ENCODE data around the gene SMIM29.

The SMIM29 gene

DNA sequence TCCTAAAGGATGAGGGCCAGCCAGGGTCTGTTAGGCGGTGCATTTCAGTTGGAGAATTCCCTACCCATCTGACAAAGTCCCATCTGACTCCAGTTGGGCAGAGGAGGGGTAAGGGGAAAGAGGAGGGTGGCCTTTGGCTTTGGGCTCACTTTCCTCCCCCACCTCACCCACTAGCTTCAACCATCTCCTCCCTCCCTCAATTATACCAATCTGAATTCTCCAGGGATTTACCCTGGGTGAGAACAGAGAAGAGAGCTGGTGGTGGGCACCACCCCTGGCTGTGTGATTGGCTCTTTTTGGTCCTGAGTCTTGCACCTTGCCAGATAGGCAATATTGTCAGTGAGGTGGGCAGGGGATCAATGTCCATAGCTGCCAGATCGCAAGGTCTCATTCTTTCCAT lies 8.9 kb downstream of the SMIM29 start:
- no peak for DNase-seq

DNA sequence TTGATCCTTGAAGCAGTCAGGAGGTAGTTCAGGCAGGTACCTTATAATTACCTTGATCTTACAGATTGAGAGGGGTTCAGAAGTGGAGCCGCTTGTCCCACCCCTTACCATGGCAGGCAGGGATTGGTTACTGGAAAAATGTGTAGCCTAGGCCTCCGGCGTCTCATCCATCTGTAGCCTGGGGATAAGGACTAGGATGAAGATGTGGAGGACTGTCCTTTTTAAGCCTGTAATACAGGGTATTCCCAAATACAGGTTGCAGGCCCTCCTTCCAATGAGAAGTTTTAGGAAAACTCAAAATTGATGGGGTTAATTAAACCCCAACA lies 9.3 kb downstream of the SMIM29 start:
- no peak for DNase-seq

DNA sequence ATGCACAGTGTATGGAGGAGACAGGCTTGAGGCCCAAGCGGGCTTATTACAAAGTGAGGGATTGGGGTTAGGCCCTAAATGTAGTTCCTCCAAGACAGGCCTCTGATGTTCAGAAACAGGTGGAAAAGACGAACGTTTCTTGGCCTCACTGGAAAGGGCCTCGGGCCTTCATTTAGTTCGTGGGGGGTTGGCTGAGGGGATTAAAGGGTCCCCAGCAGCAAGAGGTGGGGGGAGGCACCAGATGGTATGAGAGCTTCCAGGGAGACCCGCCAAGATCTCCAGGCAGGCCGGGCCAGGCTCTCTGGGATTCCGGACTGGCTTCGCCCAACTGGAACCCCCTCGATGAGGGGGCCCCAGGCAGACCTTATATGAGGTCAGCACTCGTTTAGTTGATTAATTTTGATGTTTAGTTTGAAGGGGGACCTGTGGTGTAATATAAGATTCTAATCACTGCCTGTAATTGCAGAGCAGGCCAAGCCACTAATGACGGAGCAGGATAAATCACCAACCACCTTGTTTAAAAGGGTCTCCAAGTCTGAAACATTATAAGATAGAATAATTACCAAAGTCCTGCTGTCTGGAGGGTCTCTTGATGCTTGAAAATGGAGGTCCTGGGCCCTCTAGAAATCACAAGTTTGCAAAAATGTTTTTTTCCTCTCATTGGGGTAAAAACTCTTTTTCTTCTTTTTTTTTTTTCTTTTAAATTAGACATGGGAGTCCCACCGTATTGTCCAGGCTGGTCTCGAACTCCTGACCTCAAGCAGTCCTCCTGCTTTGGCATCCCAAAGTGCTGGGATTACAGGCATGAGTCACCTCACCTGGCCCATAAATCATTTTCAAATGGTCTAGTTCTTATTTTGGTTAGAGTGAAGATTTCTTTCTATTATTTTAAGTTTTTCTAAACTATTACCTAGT lies 10.0 kb downstream of the SMIM29 start:
- DNase-seq = no peak

DNA sequence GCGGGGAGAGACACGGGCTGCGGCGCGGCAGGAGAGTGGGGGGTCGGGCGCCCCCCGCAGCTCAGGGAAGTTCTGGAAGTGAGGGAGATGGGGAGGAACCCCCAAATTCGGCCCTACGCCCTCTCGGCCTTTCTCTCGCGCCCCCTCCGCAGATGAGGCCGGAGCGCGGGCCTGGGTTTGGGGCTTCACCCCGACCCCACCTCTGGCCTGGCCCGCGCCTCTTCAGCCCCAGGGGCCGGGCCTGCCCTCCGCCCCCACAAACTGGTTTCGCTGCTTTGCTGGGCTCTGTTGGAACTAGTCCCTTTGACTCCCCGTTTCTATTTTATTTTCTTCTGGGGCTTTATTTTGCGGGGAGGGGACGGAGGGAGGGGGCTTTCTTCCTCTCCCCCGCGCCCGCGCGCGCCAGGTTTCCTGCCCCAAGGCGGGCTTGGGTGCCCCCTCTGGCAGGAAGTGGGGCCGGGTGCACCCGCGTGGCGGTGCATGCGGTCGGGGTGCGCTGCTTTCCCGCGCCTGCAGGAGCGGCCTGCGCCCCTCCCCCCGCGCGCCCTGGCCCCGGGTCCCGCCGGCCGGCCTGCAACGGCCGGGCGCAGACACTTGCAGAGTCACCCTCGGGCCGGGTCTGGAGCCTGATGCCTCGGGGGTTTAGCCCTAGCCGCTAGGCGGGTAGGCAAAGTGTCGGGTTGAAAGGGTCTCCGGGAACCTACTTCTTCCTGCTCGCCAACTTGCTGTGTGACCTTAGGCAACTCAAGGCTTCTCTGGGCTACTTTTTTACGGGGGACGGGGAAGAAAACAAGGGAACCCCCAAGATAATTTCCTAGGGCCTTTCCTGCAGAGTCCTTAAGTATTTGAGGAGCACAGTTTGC lies 10.9 kb downstream of the SMIM29 start:
- DNase-seq = peak; percentile 63

DNA sequence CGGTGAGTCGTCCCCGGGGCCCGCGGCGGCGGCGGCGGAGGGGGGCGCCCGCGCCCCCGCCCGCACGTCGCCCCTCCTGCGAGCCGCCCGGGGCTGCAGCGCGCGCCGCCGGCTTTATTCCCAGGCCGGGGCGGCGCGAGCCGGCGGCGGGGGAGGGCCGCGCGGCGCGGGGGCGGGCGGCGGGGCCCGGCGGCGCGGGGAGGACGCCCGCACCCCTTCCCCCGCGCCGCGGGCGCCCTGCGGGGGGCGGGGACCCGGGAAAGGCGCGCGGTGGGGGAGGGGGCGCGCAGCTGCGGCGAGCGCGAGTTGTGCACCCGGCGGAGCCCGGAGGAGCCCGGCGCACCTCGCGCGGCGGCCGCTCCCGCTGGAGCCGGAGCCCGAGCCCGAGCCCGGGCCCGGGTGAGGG lies 11.5 kb downstream of the SMIM29 start:
- DNase-seq = peak; percentile 31

DNA sequence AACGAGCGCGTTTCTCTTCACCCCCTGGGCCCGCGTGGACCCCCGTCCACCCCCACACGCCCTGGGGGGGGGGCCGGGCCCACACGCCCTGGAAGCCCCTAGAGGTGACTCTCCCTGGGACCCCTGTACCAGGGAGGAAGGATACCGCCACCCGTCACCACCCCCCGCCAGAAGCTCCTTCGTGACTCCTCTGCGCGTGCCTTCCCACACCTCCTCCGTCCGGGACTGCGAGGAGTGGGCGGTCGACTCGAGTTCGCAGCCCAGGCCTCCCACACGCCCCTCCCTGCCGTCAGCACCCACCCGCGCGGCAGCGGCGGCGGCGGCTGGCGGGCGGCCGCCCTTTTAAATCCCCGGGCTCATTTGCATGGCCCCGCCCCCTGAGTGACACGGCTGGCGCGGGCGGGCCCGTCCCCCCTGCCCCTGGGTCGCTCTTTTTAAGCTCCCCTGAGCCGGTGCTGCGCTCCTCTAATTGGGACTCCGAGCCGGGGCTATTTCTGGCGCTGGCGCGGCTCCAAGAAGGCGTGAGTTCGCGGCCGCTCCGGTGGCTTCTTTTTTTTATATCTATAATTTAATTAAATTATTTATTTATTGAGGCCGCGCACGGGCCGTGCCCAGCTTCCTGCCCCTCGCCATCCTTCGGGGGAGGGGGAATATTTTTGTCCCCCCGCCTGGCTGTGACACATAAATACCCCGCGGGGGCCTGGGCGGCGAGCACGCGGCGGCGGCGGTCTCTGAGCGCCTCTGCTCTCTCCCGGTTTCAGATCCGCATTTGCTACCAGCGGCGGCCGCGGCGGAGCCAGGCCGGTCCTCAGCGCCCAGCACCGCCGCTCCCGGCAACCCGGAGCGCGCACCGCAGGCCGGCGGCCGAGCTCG lies 12.1 kb downstream of the SMIM29 start, which contains the start of gene HMGA1:
Gene HMGA1 (plus strand): TSS at position 431 of the 873 bp plus-strand sequence. CDS start 3,908 bp downstream, outside the sequence.
- DNase-seq = peak; percentile 89

DNA sequence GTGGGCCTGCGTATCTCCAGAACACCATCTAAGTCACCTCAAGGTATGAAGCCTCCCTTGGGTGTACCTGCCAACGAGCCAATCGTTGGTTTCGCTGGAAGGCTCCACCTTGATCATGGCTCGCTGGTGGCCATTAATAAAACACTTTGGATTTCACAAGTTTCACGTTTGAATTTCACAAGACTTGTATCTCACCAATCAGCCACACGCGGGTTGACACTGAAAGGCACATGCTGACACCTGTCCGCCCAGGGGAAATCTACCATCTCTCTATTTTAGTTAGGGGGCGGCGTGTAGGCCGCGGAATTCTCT lies 12.7 kb downstream of the SMIM29 start:
- DNase-seq = peak; percentile 54

DNA sequence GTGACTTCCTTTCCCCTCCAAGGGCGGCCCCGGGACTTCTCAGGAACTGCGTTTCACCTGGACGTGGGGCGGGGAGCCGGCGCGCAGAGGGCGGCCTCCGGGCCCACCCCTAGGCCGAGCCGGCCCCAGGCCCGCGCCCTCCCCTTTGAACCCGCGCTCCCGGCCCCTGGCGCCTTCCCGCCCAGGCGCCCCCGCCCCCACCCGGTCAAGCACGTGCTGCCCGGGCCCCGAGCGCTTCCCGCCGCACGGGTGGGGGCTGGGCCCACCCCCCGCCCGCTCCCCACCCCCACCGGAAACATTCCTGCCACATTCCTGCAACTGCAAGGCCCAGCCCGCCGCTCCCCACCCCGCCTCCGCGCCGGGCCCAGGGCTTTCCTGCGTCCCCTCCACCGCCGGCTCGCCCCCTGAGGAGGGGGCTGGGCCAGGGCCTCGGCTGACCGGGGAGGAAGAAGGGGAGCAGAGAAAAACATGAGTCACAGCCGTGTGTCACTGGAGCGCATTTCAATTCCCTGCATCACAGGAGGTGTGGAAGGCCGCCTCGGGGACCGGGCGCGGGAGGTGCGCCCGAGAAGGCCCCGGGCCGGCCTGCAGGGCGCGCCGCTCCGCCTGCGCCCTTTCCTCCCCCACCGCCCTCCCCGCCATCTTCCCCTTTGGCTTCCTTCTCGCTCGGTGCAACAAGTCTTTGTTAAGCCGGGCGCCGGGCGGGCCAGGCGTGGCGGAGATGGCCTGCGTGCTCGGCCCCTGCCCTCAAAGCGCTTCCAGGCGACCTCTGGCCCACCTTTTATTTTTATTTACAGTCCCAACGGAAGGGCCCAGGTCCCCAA lies 13.3 kb downstream of the SMIM29 start:
- peak; percentile 63 for DNase-seq

DNA sequence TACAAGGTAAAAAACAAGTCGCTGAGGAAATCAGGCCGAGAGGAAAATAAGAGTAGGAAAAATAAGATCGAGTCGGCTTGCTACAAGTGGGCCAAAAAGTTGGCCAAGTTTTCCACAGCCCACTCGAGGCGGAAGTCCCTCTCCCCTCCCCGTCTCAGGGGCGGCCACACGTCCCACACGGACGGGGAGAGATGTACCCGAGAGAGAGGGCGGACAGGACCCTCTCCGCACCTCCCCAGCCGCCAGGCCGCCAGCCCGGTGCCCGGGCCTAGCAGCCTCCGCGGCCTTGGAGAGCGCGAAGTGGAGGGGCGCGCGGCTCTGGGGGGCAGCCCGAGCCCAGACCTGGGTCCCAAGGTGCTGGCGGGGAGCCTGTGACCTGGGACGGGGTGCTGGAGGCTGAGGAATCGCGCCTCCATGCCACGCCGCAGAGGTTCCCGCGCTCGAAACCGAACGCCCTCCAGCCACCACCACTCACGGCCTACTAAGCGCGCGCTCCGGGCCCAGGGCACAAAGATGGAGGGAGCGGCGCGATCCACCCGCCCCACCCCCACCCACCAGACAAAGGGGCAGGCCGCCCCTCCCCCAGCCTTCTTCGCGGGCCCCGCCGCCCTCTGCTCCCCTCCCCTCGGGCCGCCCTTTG lies 14.0 kb downstream of the SMIM29 start:
- DNase-seq = no peak

DNA sequence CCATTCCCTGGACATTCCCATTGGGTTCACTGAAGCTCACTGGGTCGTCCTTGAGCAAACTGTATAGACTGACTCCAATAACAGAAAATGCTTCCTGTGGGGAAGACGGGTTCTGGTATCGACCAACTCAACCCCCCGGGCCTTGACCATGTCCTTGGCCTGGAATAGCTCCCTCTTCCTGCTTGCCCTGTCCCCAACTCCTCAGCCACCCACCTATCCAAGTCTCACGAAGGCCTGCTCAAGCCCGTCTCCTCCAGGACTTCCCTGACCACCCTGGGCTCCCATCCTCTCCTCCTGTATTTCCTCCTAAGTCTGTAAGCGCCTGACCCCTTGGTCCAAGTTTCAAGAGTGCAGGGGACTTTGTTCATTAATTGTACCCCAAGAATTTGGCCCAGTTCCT lies 14.9 kb downstream of the SMIM29 start:
- no peak for DNase-seq

DNA sequence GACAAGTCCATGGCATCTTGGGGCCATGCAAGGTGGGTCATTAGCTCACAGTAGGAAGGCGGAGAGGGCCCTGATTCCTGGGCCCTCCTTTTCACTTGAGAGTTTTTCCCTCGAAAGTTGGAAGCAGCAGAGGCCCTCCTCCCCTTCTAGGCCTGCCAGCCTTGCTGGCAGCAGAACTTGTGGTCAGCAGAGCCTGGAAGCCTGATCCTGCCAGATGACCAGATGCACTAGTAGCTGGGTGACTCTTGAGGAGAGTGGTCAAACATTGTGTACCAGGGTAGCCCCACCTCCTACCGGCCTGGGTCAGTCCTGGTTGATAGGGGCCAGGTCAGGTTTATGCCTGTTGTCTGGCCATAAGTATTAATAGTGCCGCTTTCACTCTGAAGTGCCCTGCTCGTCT lies 15.9 kb downstream of the SMIM29 start:
- DNase-seq = no peak

DNA sequence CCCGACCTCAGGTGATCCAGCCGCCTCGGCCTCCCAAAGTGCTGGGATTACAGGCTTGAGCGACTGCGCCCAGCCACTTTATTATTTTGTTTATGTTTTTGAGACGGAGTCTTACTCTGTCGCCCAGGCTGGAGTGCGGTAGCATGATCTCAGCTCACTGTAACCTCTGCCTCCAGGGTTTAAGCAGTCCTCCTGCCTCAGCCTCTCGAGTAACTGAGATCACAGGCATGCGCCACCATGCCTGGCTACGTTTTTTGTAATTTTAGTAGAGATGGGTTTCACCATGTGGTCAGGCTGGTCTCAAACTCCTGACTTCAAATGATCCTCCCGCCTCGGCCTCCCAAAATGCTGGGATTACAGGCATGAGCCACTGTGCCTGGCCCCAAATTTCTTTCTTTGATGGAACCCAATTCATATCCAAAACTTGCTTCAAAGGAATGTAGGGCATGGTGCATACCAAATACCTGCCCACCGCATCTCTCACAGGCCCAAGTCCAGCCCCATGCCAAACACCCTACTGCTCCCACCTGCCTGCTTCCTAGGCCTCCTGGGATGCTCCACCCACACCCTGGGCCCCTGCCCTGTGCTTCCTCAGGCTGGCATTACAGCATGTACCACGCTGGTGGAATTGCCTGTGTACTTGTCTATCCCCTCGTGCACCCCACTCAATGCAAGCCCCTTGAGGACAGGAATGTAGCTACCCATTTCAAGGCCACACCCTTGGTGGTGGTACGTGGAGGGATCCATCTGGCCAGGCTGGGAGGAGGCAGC lies 17.1 kb downstream of the SMIM29 start:
- DNase-seq = no peak

DNA sequence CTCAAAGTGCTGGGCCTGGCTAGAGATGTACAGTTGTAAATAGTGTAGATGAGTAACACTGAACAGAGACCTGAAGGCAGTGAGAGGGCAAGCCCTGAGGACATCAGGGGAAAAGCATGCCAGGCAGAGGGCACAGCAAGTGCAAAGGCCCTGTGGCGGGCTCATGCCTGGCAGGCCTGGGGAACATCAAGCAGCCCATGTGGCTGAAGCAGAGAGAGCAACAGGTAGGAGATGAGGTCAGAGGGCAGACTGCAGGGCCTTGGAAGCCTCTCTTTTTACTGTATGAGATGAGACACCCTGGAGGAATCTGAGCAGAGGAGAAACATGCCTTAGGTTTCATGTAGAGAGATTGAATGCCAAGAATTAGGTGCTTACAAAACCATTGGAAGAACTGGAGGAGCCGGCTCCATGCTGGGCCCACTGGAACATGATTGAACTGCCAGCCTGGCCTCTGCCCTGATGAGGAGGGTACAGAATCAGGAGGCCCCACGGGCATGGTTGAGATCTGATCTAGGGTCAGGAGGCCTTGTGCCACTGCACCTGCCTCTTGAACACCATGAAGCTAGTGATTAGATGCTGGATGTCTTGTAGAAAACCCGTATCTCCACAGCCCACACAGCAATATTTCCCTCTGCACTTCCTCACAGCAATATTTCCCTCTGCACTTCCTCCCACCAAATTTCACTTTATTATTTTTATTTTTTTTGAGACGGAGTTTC lies 18.0 kb downstream of the SMIM29 start:
- DNase-seq = no peak

DNA sequence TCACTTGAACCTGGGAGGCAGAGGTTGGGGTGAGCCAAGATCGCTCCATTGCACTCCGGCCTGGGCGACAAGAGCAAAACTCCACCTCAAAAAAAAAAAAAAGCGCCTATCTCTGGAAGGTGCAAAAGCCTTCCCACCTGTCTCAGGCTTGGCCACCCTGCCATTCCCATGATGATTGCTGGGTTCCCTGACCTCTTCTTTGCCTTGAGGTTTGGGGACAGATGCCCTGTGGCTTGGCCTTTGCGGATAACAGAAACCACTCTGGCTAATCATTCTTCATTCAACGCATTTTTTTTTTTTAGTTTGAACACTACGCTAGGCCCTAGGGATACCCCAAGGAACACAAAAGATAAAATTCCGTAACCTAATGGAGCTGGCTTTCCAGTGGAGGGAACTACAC lies 18.9 kb downstream of the SMIM29 start:
- DNase-seq = no peak

DNA sequence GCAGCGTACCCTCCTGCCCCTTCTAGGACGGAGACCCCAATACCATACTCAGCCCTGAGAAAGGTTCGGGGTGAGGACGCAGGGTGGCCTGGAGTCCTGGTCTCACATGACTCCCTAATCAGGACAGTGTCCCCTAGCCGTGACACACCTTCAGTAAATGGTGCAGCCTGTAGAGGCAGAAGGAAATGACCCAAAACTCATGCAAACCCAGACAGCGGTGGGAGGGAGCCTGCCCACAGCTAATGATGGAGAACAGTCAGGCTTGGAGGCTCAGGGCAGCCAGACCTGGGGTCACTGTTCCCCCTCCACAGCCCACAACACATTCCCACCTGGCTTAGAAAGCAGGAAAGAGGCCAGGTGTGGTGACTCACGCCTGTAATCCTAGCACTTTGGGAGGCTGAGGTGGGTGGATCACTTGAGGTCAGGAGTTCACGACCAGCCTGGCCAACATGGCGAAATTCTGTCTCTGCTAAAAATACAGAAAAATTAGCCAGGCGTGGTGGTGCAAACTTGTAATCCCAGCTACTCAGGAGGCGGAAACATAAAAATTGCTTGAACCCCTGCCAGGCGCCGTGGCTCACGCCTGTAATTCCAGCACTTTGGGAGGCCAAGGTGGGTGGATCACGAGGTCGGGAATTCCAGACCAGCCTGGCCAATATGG lies 20.9 kb downstream of the SMIM29 start:
- DNase-seq = no peak

DNA sequence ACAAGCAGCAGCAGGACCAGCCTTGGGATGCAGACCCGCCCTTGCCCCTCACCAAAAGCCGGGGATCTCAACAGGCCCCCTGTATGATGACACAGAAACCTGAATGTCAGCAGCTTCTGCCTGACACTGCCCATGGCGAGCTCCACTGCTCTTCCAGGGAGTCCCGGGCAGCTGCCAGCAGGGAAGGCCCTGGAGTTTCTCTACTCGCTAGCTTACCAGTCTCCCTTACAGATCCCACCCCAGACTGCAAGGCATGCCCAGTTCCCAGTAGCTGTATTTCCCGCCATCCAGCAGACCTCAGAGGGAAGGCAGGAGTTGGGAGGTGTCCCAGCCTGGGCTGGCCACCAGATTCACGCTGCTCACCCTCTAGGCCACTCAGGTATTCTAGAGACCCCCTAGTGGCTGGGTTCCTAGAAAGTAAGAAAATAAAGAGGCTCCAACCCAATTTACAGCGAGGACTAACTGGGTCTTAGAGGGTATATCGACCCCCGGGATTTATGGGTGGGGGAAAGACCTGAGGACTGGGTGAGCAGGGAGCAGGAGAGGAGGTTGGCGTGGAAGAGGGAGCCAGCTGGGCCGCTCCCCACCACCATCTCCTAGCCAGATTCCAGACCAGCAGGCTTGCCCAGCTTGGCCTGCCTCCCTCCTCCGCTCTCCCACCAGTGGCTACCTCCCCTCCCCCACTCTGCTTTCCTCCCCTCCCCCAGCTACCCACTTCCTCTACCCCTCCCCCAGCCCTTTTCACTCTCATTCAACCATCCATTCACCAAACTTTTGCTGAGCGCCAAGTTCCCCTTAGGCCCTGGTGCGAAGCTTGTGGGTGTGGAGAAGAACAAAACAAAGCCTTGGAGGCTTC lies 21.8 kb downstream of the SMIM29 start:
- DNase-seq = no peak

DNA sequence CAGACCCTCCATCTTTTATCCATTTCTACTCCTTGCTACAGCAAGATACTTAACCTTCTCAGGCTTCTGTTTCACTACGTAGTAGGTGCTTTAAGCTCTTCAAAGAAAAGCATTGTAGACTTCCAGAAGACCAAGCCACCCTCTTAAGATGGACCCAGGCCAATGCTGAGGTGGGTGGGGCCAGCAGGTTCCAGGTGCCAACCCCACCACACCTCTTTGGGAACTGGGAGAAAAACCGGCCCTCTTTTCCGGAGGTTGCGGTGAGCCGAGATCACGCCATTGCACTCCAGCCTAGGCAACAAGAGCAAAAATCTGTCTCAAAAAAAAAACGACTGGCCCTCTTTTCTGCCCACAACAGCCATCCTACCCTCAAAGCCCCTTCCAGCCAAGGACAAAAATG lies 22.7 kb downstream of the SMIM29 start:
- DNase-seq = no peak

DNA sequence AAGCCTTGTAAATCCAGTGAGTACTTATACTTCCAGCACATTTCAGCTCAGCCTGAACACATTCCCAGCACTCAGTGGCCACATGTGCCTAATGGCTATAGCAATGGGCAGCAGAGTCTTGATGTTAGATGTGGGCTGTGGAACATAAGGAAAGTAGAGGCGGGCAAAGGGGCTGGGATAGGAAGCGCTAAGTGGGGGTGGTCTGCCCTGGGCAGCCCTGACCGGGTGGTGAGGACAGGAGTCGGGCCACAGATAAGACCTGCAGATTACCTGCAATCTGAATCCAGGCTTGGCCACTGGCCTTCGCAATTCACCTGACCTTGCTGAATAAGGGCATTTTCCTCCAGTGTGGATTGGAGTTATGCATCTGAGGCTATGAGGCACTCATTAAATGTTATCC lies 23.3 kb downstream of the SMIM29 start:
- no peak for DNase-seq

Measured in effector CD4-positive, alpha-beta T cell (primary cell).